GM12872 (cell line): ENCODE measurements around the gene LY6G5C.

Source experiments
- CTCF ChIP-seq: IDR thresholded peaks from 3 replicates; pipeline ENCODE4 v1.5.1; 2011; ENCODE audit warnings: low read depth, mild to moderate bottlenecking, low read length, moderate library complexity; ENCODE audit not compliant: insufficient read depth

Gene LY6G5C

GRCh38 chr6:31711233-31711632, 30.4 kb upstream of the LY6G5C start:
- no peak for TF ChIP-seq CTCF

GRCh38 chr6:31710523-31711219, 29.8 kb upstream of the LY6G5C start:
- no peak for TF ChIP-seq CTCF

- TF ChIP-seq CTCF, result no peak
Observed at GRCh38 chr6:31708224-31708623, 27.4 kb upstream of the LY6G5C start.

- TF ChIP-seq CTCF, result no peak
Observed at GRCh38 chr6:31707701-31708100, 26.8 kb upstream of the LY6G5C start.

GRCh38 chr6:31706599-31706998, 25.7 kb upstream of the LY6G5C start, which contains the start of gene LY6G6F:
TSS of gene LY6G6F (plus strand) at chr6:31706866. CDS start at chr6:31706907, 41 bp downstream.
- no peak for TF ChIP-seq CTCF

GRCh38 chr6:31705931-31706330, 25.1 kb upstream of the LY6G5C start:
- no peak for TF ChIP-seq CTCF

GRCh38 chr6:31702819-31703716, 22.2 kb upstream of the LY6G5C start, which contains the start of gene ABHD16A:
TSS of gene ABHD16A (minus strand) at chr6:31703324. CDS start at chr6:31703281, 43 bp downstream.
- TF ChIP-seq CTCF, result no peak
